ENCODE measurements around the gene PIK3R2. TPM values are rescaled to one million over a fixed set of nuclear protein-coding genes. Genes with fewer than 3 reads are reported as not detected.

PIK3R2 gene
- polyA plus RNA-seq (2012; ENCODE audit: insufficient read length, low read depth): 57.7 TPM

DNA sequence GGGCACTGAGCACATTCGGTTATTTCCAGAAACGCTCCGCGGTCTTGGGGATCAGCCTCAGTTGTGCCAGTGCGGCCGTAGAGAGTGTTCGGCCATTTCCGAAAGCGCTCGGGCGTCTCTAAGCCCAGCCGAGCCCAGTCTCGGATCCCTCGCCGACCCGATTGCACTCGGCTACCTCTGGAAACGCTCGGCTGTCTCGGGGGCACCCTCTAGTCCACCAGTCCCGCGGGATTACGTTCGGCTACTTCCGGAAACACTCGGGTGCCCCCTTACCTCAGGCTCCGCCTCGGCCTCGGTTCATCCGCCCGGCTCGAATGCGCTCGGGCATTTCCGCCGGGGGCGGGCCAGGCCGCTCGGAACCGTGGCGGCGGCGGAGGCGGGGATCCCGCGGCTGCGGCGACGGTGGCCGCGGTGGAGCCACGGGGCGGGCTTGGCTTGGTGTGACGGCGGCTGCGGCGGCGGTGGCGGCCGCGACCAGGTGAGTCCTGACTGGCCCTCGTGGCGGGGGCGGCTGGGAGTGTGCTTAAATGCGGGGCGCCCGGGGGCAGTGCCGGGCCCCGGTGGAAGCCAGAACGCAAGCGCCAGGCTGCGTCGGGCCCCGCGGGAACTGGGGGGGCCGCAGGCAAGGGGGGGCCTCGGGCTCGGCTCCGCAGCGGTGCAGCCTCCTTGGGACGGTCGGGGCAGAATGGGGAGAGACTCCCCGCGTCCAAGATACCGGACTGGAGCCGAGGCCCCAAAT, at the start of gene PIK3R2:
Gene PIK3R2, plus strand, starts transcription at position 347 of the 739 bp plus-strand sequence. CDS start 2,717 bp downstream, outside the sequence.
- TF ChIP-seq POLR2AphosphoS5 (IDR thresholded peaks at IDR 0.05; ENCODE audit: low read depth, low read length) (peak; percentile 33; the same call in 1 of the 2 replicates), FOXP2 (optimal IDR thresholded peaks at IDR 0.05; ENCODE audit: borderline replicate concordance, extremely low read depth, extremely low read length, insufficient read depth) (peak; percentile 64), TAF1 (IDR thresholded peaks at IDR 0.05; ENCODE audit: borderline replicate concordance, insufficient read depth, low read length) (no peak)
- TF ChIP-seq, protein P1, sequence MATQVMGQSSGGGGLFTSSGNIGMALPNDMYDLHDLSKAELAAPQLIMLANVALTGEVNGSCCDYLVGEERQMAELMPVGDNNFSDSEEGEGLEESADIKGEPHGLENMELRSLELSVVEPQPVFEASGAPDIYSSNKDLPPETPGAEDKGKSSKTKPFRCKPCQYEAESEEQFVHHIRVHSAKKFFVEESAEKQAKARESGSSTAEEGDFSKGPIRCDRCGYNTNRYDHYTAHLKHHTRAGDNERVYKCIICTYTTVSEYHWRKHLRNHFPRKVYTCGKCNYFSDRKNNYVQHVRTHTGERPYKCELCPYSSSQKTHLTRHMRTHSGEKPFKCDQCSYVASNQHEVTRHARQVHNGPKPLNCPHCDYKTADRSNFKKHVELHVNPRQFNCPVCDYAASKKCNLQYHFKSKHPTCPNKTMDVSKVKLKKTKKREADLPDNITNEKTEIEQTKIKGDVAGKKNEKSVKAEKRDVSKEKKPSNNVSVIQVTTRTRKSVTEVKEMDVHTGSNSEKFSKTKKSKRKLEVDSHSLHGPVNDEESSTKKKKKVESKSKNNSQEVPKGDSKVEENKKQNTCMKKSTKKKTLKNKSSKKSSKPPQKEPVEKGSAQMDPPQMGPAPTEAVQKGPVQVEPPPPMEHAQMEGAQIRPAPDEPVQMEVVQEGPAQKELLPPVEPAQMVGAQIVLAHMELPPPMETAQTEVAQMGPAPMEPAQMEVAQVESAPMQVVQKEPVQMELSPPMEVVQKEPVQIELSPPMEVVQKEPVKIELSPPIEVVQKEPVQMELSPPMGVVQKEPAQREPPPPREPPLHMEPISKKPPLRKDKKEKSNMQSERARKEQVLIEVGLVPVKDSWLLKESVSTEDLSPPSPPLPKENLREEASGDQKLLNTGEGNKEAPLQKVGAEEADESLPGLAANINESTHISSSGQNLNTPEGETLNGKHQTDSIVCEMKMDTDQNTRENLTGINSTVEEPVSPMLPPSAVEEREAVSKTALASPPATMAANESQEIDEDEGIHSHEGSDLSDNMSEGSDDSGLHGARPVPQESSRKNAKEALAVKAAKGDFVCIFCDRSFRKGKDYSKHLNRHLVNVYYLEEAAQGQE (IDR thresholded peaks at IDR 0.05; ENCODE audit: insufficient read depth in 1 of 2, low read depth in 2 of 2, low read length in 2 of 2): no peak

- TF ChIP-seq TAF1 (IDR thresholded peaks at IDR 0.05; ENCODE audit: borderline replicate concordance, insufficient read depth, low read length): no peak
- no peak for TF ChIP-seq SIN3A (IDR thresholded peaks at IDR 0.05; ENCODE audit: borderline replicate concordance, insufficient read depth, low read length)
- TF ChIP-seq POLR2AphosphoS5 (IDR thresholded peaks at IDR 0.05; ENCODE audit: low read depth, low read length): no peak
- TF ChIP-seq FOXP2 (optimal IDR thresholded peaks at IDR 0.05; ENCODE audit: borderline replicate concordance, extremely low read depth, extremely low read length, insufficient read depth): no peak
- TF ChIP-seq, protein P1 (IDR thresholded peaks at IDR 0.05; ENCODE audit: insufficient read depth in 1 of 2, low read depth in 2 of 2, low read length in 2 of 2): no peak
Observed at GRCh38 chr19:18104793-18105131, 48.2 kb upstream of the PIK3R2 start.

DNA sequence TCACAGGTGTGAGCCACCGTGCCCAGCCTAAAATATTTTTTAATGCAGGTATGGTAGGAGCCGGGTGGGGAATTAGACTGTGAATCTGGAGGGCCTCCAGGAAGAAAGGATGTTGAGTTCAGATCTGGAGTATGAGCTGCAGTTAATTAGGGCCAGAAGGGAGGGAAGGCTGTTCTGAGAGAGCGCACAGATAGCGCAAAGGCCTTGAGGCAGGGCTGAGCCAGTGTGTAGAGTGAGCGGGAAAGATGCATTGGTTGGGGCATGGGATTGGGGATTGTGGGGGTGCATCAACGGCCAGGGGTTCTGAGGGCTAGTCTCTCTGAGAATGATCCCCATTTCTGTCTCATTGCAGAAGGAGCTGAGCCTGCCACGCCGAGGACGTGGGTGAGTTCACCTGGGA, 45.7 kb upstream of the PIK3R2 start:
- TF ChIP-seq POLR2AphosphoS5 (IDR thresholded peaks at IDR 0.05; ENCODE audit: low read depth, low read length) (no peak), TAF1 (IDR thresholded peaks at IDR 0.05; ENCODE audit: borderline replicate concordance, insufficient read depth, low read length) (no peak)

DNA sequence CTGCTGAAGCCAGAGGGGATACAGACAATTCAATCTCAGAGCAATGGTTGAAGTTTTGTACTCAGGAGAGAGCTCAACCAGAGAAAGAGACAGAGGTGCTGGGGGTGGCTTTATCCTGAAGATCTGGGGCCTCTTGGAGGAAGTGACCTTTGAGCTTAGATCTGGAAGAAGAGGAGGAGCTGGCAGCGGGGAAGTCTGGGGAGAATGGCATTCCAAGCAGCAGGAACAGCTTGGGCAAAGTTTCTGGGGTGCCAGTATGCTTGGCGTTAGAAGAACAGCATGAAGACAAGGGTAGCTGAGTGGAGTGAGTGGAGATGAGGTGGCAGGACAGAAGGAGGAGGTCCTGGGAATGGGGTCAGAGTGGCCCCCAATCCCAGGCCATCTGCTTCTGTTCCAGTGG, 44.1 kb upstream of the PIK3R2 start:
- no peak for TF ChIP-seq POLR2AphosphoS5 (IDR thresholded peaks at IDR 0.05; ENCODE audit: low read depth, low read length)
- TF ChIP-seq, protein P1 (IDR thresholded peaks at IDR 0.05; ENCODE audit: insufficient read depth in 1 of 2, low read depth in 2 of 2, low read length in 2 of 2): no peak
- no peak for TF ChIP-seq FOXP2 (optimal IDR thresholded peaks at IDR 0.05; ENCODE audit: borderline replicate concordance, extremely low read depth, extremely low read length, insufficient read depth)
- no peak for TF ChIP-seq TAF1 (IDR thresholded peaks at IDR 0.05; ENCODE audit: borderline replicate concordance, insufficient read depth, low read length)
- TF ChIP-seq SIN3A (IDR thresholded peaks at IDR 0.05; ENCODE audit: borderline replicate concordance, insufficient read depth, low read length): no peak

GRCh38 chr19:18109341-18109732, 43.6 kb upstream of the PIK3R2 start:
- TF ChIP-seq, protein P1 (IDR thresholded peaks at IDR 0.05; ENCODE audit: insufficient read depth in 1 of 2, low read depth in 2 of 2, low read length in 2 of 2): no peak
- TF ChIP-seq POLR2AphosphoS5 (IDR thresholded peaks at IDR 0.05; ENCODE audit: low read depth, low read length) (no peak), SIN3A (IDR thresholded peaks at IDR 0.05; ENCODE audit: borderline replicate concordance, insufficient read depth, low read length) (no peak), FOXP2 (optimal IDR thresholded peaks at IDR 0.05; ENCODE audit: borderline replicate concordance, extremely low read depth, extremely low read length, insufficient read depth) (no peak)
